Gastroesophageal sphincter (tissue), 3 donors: Measurements from ENCODE around the gene OVOL2.

Experiments
- EP300 ChIP-seq: sonication (generic); formaldehyde crosslinking; IDR thresholded peaks from one replicate; pipeline ENCODE4 v1.6.1; 2017; ENCODE audit warnings: antibody characterized with exemption, mild to moderate bottlenecking
- POLR2A ChIP-seq, 2 donors: fragments of 450-650 bp; IDR thresholded peaks; one replicate each; pipeline ENCODE4 v1.6.1; 2017; ENCODE audit warnings: antibody characterized with exemption in 2 of 2, mild to moderate bottlenecking in 2 of 2, moderate library complexity in 1 of 2
- POLR2AphosphoS5 ChIP-seq: sonication (generic); formaldehyde crosslinking; IDR thresholded peaks from one replicate; pipeline ENCODE4 v1.6.1; 2017; ENCODE audit warnings: antibody characterized with exemption
- TF ChIP-seq, protein P1 (sequence below), 4 experiments: fragments of 200-600 bp in 2 of 4; fragments of 450-650 bp in 2 of 4; sonication (generic) in 1 of 4; IDR thresholded peaks; one replicate each; pipeline ENCODE4 v1.5.1; 2017 to 2019; ENCODE audit warnings: antibody characterized with exemption in 4 of 4, mild to moderate bottlenecking in 2 of 4, moderate library complexity in 2 of 4

DNA sequence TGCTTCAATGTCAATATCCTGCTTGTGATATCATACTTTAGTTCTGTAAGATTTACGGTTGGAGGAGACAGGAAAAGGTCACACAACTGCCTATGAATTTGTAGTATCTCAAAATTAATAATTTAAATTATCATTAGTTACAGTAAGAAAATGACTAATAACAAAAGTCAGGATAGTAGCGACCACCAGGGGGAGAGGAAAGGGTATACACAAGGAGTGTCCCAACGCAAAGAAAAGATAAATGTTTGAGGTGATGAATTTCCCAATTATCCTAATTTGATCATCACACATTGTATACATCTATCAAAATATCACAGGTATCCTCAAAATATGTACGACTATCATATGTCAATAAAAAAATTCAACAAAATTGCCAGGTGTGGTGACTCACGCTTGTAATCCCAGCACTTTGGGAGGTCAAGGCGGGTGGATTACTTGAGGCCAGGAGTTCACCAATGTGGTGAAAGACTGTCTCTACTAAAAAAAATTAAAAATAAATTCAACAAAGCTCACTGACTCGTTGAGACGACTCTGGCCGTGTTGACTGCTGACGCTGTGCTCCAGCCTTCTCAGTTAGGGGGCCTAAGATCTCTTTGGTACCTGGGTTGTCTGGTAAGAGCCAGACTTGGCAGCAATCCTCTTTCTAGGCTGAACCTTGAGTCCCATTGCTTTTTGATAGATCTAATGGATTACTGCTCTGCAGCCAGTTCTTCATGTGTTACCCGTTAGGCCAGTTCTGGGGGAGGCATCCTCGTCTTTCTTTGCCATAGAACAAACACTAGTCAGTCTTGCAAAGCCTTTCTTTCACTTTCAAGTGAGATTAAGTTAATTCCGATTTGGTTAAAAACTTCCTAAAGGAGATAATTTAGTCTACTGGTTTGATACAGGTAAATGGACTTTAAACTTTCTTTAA is 9.0 kb upstream of the OVOL2 start:
- TF ChIP-seq EP300, result no peak
- TF ChIP-seq, protein P1, sequence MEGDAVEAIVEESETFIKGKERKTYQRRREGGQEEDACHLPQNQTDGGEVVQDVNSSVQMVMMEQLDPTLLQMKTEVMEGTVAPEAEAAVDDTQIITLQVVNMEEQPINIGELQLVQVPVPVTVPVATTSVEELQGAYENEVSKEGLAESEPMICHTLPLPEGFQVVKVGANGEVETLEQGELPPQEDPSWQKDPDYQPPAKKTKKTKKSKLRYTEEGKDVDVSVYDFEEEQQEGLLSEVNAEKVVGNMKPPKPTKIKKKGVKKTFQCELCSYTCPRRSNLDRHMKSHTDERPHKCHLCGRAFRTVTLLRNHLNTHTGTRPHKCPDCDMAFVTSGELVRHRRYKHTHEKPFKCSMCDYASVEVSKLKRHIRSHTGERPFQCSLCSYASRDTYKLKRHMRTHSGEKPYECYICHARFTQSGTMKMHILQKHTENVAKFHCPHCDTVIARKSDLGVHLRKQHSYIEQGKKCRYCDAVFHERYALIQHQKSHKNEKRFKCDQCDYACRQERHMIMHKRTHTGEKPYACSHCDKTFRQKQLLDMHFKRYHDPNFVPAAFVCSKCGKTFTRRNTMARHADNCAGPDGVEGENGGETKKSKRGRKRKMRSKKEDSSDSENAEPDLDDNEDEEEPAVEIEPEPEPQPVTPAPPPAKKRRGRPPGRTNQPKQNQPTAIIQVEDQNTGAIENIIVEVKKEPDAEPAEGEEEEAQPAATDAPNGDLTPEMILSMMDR (IDR thresholded peaks at IDR 0.05), result no peak
- no peak for TF ChIP-seq POLR2A (IDR thresholded peaks at IDR 0.05)
- TF ChIP-seq POLR2AphosphoS5, result no peak
